GM21786 (cell line): ENCODE results near the gene DNAJB5.
"Not testable (repeated sequence)": the region's sequence is repeated elsewhere in the genome, so short reads cannot be mapped to it uniquely, and the experiment has no call there.

Source experiments
- ATAC-seq: cut with Tn5 transposase; IDR thresholded peaks from one replicate; pipeline ENCODE4 v1.9.1; 2021; ENCODE audit not compliant: unreplicated experiment

DNAJB5 gene

GRCh38 chr9:34998266-34998665 lies 8.7 kb downstream of the DNAJB5 start:
- ATAC-seq, result no peak

DNA sequence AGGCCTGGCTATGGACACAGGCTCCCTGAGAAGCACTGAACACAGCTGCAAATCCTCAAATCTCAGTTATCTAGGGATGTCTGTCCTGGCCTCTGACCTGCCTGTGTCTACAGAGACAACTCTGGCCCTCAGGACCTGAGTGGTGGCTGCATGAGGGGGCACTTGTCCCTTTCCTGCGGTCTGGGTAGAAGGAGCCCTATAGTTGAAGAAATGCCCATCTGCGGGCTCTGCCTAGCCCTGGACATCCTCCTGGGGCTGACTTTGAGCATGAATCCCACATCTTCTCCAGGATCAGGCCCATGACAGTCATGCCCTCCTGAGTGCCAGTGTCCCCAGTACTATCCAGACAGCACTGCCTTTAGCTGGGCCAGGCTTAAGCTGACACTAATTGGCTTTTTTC lies 10.0 kb downstream of the DNAJB5 start:
- no peak for ATAC-seq

GRCh38 chr9:35000535-35001284 lies 11.2 kb downstream of the DNAJB5 start:
- ATAC-seq, result no peak

DNA sequence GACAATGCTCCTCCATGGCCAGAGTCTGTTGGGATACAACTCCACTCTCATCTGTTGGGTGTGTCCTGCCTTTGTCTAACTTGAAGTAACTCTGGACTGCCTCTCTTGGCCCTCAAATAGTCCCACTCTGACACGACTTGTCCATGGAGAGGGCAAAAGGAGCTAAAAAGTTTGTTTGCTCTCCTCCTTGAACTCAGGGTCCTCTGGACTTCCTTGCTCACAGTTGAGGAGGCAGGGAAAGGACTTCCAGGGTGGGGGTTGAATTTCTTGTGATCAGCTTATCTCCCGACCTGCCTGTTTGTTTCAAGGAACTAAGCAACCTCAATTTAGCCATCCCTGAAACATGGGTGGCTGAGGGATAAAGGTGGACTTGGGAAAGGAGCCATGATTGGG lies 11.7 kb downstream of the DNAJB5 start:
- no peak for ATAC-seq

DNA sequence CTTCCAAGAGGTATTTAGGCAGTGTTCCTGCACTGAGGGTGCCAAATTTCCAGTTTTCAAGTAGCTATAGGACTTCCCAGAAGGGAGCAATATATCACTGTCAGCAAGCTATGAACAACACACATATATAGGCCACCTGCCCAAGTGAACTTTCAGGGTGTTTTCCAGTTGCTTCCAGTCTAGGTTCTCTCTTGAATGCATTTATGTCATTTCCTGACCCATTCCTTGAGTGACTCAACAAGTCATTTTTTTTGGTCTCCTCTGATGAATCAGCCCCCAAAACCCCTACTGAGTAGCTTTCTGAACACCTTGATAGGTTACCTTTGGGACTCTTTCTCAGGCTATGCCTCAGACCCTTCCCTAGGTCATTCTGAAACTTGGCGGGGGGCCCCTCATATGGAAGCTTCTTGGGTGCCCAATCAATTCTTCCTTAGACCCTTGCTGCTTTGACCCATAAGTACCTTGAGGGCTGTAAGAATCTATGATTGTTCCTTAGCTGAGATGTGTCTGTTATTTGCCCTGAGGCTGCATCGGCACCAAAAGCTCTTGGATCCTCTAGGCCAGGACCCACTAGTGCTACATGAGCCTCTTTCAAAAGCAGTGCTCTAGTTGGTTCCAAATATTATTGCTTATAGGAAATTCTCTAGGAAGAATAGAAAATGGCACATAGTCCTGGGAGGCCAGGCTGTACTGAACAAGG lies 12.4 kb downstream of the DNAJB5 start:
- peak; percentile 55 for ATAC-seq

- ATAC-seq, result no peak
Observed at GRCh38 chr9:35002623-35003022, 13.1 kb downstream of the DNAJB5 start.

- ATAC-seq, result not testable (repeated sequence)
Observed at GRCh38 chr9:35004299-35004698, 14.8 kb downstream of the DNAJB5 start.

- no peak for ATAC-seq
Observed at GRCh38 chr9:35010351-35010958, 20.9 kb downstream of the DNAJB5 start.

DNA sequence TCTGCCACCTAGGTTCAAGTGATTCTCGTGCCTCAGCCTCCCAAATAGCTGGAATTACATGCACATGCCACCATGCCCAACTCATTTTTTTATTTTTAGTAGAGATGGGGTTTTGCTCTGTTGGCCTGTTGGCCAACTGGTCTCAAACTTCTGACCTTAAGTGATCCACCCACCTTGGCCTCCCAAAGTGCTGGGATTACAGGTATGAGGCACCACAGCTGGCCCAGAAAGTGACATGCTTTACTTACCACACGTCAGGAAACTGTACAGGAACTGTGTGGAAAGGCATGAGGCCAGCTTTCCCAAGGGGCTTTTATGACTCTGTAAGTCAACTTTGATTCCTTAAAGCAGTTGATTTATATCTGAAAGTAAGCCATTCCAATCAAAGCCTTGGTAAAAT lies 25.0 kb downstream of the DNAJB5 start:
- ATAC-seq, result no peak

- ATAC-seq, result not testable (repeated sequence)
Observed at GRCh38 chr9:35023443-35023842, 33.9 kb downstream of the DNAJB5 start.

DNA sequence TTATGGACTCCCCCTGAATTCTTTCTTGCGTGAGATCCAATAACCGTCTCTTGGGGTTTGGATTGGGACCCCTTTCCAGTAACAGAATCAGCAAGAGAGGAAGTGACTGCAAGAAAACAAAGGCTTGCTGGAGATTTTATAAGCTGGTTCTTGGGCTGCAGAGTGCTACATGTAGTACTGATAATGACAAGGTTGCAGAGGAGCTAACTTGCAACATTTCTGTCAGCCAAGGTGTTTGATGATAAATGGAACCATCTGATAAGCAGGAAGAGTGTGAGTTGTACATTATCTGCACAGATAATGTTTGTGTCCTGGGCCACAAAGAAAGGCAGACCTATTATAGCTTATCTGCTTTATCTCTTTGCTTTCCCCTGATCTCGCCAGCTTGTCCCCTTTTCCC lies 37.1 kb downstream of the DNAJB5 start:
- no peak for ATAC-seq

DNA sequence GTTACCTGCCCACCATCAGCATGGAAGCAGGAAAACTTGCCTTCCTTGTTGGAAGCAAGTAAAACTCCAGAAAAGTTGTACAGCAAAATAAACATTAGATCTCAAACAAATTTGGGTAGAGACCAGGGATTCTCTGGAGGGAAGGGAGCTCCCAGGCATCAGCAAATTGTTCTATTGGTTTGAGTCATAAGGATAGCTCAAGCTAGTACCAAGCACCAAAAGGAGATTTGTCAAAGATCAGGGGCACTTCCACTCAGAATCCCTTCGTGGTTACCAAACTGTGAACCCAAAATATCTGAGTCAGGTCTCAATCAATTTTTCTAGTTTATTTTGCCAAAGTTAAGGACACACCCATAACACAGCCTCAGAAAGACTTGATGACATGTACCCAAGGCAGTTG lies 37.8 kb downstream of the DNAJB5 start:
- ATAC-seq, result no peak

- no peak for ATAC-seq
Observed at GRCh38 chr9:35027860-35028259, 38.3 kb downstream of the DNAJB5 start.

- ATAC-seq, result no peak
Observed at GRCh38 chr9:35028341-35028740, 38.8 kb downstream of the DNAJB5 start.

GRCh38 chr9:35029241-35029640 lies 39.7 kb downstream of the DNAJB5 start:
- no peak for ATAC-seq

GRCh38 chr9:35029852-35030251 lies 40.3 kb downstream of the DNAJB5 start:
- ATAC-seq, result no peak

DNA sequence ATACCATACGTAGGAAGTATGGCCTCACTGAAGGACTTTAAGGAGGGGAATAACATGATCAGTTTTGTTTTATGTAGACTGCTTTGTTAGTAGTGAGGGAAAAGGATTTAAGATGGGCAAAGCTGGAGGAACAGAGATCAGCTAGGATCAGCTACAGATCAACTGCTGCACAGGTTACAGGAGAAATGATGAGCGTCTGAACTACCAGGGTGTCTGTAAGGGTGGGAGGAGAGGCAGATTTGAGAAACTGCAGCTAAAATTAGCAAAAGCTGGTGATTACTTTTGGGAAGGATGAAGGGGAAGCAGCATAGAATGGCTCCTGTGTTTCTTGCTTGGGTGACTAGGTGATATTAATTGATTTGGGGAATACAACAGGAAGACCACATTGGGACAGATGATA lies 43.6 kb downstream of the DNAJB5 start:
- ATAC-seq, result no peak

- no peak for ATAC-seq
Observed at GRCh38 chr9:35035851-35036701, 46.5 kb downstream of the DNAJB5 start.

DNA sequence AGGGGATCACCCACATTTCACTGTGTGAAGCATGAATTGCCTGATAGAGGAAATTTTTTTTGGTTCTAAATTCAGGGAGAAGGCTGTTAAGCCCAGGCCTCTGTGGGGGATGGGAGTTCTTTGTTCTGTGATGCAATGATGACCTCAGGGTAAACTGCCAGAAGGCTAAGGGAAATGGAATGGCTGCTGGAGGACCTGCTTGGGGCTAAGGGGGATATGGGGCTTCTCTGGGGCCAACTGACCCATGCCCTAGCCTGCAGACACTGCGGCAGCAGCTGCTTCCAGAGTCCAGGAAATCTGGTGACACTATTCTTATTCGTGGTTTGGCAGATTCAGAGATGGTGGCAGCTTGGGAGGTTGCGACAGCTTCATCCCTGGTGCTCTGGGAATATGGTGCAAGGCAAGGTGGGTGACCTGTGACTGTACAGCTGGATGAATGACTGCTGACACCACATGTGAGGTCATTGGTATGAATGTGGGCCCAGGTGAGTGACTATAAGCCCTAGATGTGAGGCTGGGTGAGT lies 52.6 kb downstream of the DNAJB5 start:
- no peak for ATAC-seq

GRCh38 chr9:35042891-35043545 lies 53.5 kb downstream of the DNAJB5 start:
- no peak for ATAC-seq

GRCh38 chr9:35044071-35044470 lies 54.5 kb downstream of the DNAJB5 start:
- ATAC-seq, result no peak
